H9 (cell line): Measurements from ENCODE around the gene INHBB. TPM values are rescaled to one million over a fixed set of nuclear protein-coding genes. Genes with fewer than 3 reads are reported as not detected.

Experiments used
- DNase-seq: peaks from one replicate; pipeline ENCODE4 v3.0.0-alpha.2; 2017
- H2AFZ ChIP-seq: one replicate; pipeline ENCODE4 v1.6.1; 2013; ENCODE audit warnings: mild to moderate bottlenecking, low read length, control low read depth, moderate library complexity
- H2AK5ac ChIP-seq: 2 replicates; pipeline ENCODE4 v1.6.1; 2013; ENCODE audit warnings: low read length, control low read depth, mixed read lengths; ENCODE audit not compliant: insufficient read length
- H2BK120ac ChIP-seq: one replicate; pipeline ENCODE4 v1.6.1; 2013; ENCODE audit warnings: low read depth, mild to moderate bottlenecking, low read length, control low read depth, inconsistent platforms; ENCODE audit not compliant: poor library complexity, severe bottlenecking
- H2BK12ac ChIP-seq: 2 replicates; pipeline ENCODE4 v1.6.1; 2013; ENCODE audit warnings: low read length, control low read depth, mixed read lengths, low read depth; ENCODE audit not compliant: insufficient read length
- H2BK15ac ChIP-seq: 2 replicates; pipeline ENCODE4 v1.6.1; 2013; ENCODE audit warnings: low read depth, low read length, control low read depth
- H2BK20ac ChIP-seq: one replicate; pipeline ENCODE4 v1.6.1; 2013; ENCODE audit warnings: low read depth, mild to moderate bottlenecking, low read length, control low read depth, inconsistent platforms; ENCODE audit not compliant: poor library complexity, severe bottlenecking
- H2BK5ac ChIP-seq: 2 replicates; pipeline ENCODE4 v1.6.1; 2013; ENCODE audit warnings: low read length, control low read depth, mixed read lengths; ENCODE audit not compliant: insufficient read length
- H3K14ac ChIP-seq: 2 replicates; pipeline ENCODE4 v1.6.1; 2013; ENCODE audit warnings: low read length, control low read depth; ENCODE audit not compliant: insufficient read depth
- H3K18ac ChIP-seq: 2 replicates; pipeline ENCODE4 v1.6.1; 2013; ENCODE audit warnings: low read depth, mild to moderate bottlenecking, mixed read lengths, low read length, control low read depth; ENCODE audit not compliant: insufficient read length
- H3K23ac ChIP-seq: 2 replicates; pipeline ENCODE4 v1.6.1; 2013; ENCODE audit warnings: low read length, control low read depth, mixed read lengths, low read depth; ENCODE audit not compliant: insufficient read length
- H3K23me2 ChIP-seq: 2 replicates; pipeline ENCODE4 v1.6.1; 2013; ENCODE audit warnings: low read depth, mild to moderate bottlenecking, mixed read lengths, low read length, control low read depth; ENCODE audit not compliant: insufficient read length, poor library complexity, severe bottlenecking
- H3K27ac ChIP-seq: 2 replicates; pipeline ENCODE4 v1.5.1; 2013; ENCODE audit warnings: low read length, control low read depth, mixed read lengths, low read depth; ENCODE audit not compliant: insufficient read length
- H3K27me3 ChIP-seq: 2 replicates; pipeline ENCODE4 v1.6.1; 2013; ENCODE audit warnings: low read length, control low read depth, inconsistent platforms; ENCODE audit not compliant: insufficient read depth
- H3K4ac ChIP-seq: 2 replicates; pipeline ENCODE4 v1.6.1; 2013; ENCODE audit warnings: low read depth, mild to moderate bottlenecking, control low read depth, inconsistent platforms, low read length, moderate library complexity
- H3K4me1 ChIP-seq: 2 replicates; pipeline ENCODE4 v1.6.1; 2013; ENCODE audit warnings: low read length, control low read depth, inconsistent platforms; ENCODE audit not compliant: insufficient read depth
- H3K4me2 ChIP-seq: 2 replicates; pipeline ENCODE4 v1.6.1; 2013; ENCODE audit warnings: low read length, control low read depth, mixed read lengths; ENCODE audit not compliant: insufficient read length, insufficient read depth
- H3K56ac ChIP-seq: 2 replicates; pipeline ENCODE4 v1.6.1; 2013; ENCODE audit warnings: low read depth, mild to moderate bottlenecking, mixed read lengths, low read length, control low read depth; ENCODE audit not compliant: insufficient read length
- H3K79me1 ChIP-seq: 2 replicates; pipeline ENCODE4 v1.6.1; 2013; ENCODE audit warnings: low read depth, mild to moderate bottlenecking, moderate library complexity, low read length, control low read depth, inconsistent platforms; ENCODE audit not compliant: insufficient read depth, poor library complexity, severe bottlenecking
- H3K79me2 ChIP-seq: 2 replicates; pipeline ENCODE4 v1.6.1; 2013; ENCODE audit warnings: low read length, control low read depth, inconsistent platforms; ENCODE audit not compliant: insufficient read depth
- H3K9ac ChIP-seq: 2 replicates; pipeline ENCODE4 v1.6.1; 2013; ENCODE audit warnings: low read length, control low read depth, mixed read lengths; ENCODE audit not compliant: insufficient read length; ENCODE audit errors: extremely low read depth
- H3K9me3 ChIP-seq: one replicate; pipeline ENCODE4 v1.6.1; 2013; ENCODE audit warnings: low read depth, low read length, inconsistent platforms; ENCODE audit not compliant: control insufficient read depth
- H3T11ph ChIP-seq: one replicate; pipeline ENCODE4 v1.6.1; 2013; ENCODE audit warnings: mild to moderate bottlenecking, low read length, control low read depth, inconsistent platforms
- H4K20me1 ChIP-seq: one replicate; pipeline ENCODE4 v1.6.1; 2013; ENCODE audit not compliant: control insufficient read depth, insufficient read length, insufficient read depth
- H4K5ac ChIP-seq: 2 replicates; pipeline ENCODE4 v1.6.1; 2013; ENCODE audit warnings: low read depth, mild to moderate bottlenecking, mixed read lengths, low read length, control low read depth; ENCODE audit not compliant: insufficient read length
- H4K8ac ChIP-seq: replicated peaks from 2 replicates; pipeline ENCODE4 v1.6.1; 2013; ENCODE audit warnings: low read length, control low read depth, mixed read lengths, low read depth; ENCODE audit not compliant: insufficient read length
- H4K91ac ChIP-seq: 2 replicates; pipeline ENCODE4 v1.6.1; 2013; ENCODE audit warnings: low read depth, mild to moderate bottlenecking, moderate library complexity, mixed read lengths, low read length, control low read depth; ENCODE audit not compliant: insufficient read length
- H3K27ac Mint-ChIP-seq, 3 experiments: 2 replicates in 2 of 3; 3 replicates in 1 of 3; pipeline ENCODE4 v1.8.0; 2020 to 2021; ENCODE audit warnings: mixed read lengths in 3 of 3, mild to moderate bottlenecking in 1 of 3, moderate library complexity in 1 of 3
- H3K27me3 Mint-ChIP-seq: 2 replicates; pipeline ENCODE4 v1.8.0; 2021; ENCODE audit warnings: low read depth, mild to moderate bottlenecking, moderate library complexity, mixed read lengths
- H3K36me3 Mint-ChIP-seq, 3 experiments: 2 replicates in 2 of 3; 3 replicates in 1 of 3; pipeline ENCODE4 v1.8.0; 2020 to 2021; ENCODE audit warnings: low read depth in 3 of 3, mixed read lengths in 3 of 3; ENCODE audit not compliant: insufficient read depth in 1 of 3
- H3K4me1 Mint-ChIP-seq, 2 experiments: 2 replicates each; pipeline ENCODE4 v1.8.0; 2020; ENCODE audit warnings: mixed read lengths in 2 of 2
- H3K4me3 Mint-ChIP-seq, 2 experiments: 2 replicates in 1 of 2; 3 replicates in 1 of 2; pipeline ENCODE4 v1.8.0; 2020 to 2021; ENCODE audit warnings: mild to moderate bottlenecking in 2 of 2, mixed read lengths in 2 of 2, moderate library complexity in 1 of 2
- H3K9me3 Mint-ChIP-seq, 2 experiments: 2 replicates in 1 of 2; 3 replicates in 1 of 2; pipeline ENCODE4 v1.8.0; 2020; ENCODE audit warnings: mild to moderate bottlenecking in 2 of 2, mixed read lengths in 2 of 2, moderate library complexity in 1 of 2
- CTCF ChIP-seq: fragments of 200-600 bp; sonication (generic); conservative IDR thresholded peaks from 3 replicates; pipeline ENCODE4 v1.8.0; 2021; ENCODE audit warnings: antibody characterized with exemption, mild to moderate bottlenecking
- WGBS: extraction: QIAGEN DNeasy Blood & Tissue Kit; methylation state at CpG from one replicate; pipeline ENCODE4 v1.1.7; 2013; ENCODE audit warnings: missing lambda C conversion rate, low lambda C conversion rate, mixed read lengths; ENCODE audit not compliant: insufficient read length; ENCODE audit errors: extremely low coverage; 5-methylcytosine and 5-hydroxymethylcytosine counted together
- total RNA-seq: library from RNA; stranded (reverse); gene quantifications from 2 replicates; pipeline ENCODE4 v1.2.1, GENCODE V29; 2021

Gene INHBB
- total RNA-seq, 1 experiment from 2014 or later, result 0.13 TPM

GRCh38 chr2:120366698-120367097 lies 20.8 kb downstream of the INHBB start:
- Histone ChIP-seq H2BK12ac (no peak overlapping the region), H4K91ac (no peak overlapping the region), H3K9me3 (no peaks in the 10 kb centered on the region), H3K56ac (no peak overlapping the region), H3K79me1 (no peaks in the 10 kb centered on the region), H4K5ac (no peak overlapping the region), H3K4ac (no peak overlapping the region), H3K18ac (no peak overlapping the region), H3K79me2 (no peaks in the 10 kb centered on the region), H2AFZ (no peak overlapping the region), H2BK120ac (no peak overlapping the region), H3K27me3 (no peaks in the 10 kb centered on the region), H3K23ac (no peak overlapping the region), H3K9ac (no peak overlapping the region), H3T11ph (no peak overlapping the region), H4K8ac (no peak overlapping the region), H3K4me1 (peaks cover 1% of the 10 kb centered on the region; the same call in 1 of the 2 replicates), H2AK5ac (no peak overlapping the region), H3K14ac (no peak overlapping the region), H4K20me1 (no peaks in the 10 kb centered on the region), H2BK20ac (no peak overlapping the region), H3K23me2 (no peaks in the 10 kb centered on the region), H2BK15ac (no peak overlapping the region), H3K27ac (no peak overlapping the region), H2BK5ac (no peak overlapping the region), H3K4me2 (no peak overlapping the region)
- Mint-ChIP-seq H3K9me3 (peaks cover 0 to 2% of the 10 kb centered on the region in 2 experiments; a peak in 2 of 5 replicates), H3K27ac (peak overlapping the region in 1 of 3 experiments; percentile 75; a peak in 1 of 7 replicates), H3K4me1 (peaks cover 21 to 28% of the 10 kb centered on the region in 2 experiments), H3K27me3 (peaks cover 77% of the 10 kb centered on the region), H3K36me3 (no peaks in the 10 kb centered on the region; a peak in 2 of 7 replicates), H3K4me3 (no peak overlapping the region; a peak in 1 of 5 replicates)
- WGBS, result no CpG with 5 or more reads among the region's 11 CpGs
- no peak for DNase-seq
- no peak for TF ChIP-seq CTCF
